ENCODE data around the gene NOL9.
"Not testable (repeated sequence)": the region's sequence is repeated elsewhere in the genome, so short reads cannot be mapped to it uniquely, and the experiment has no call there.

Gene NOL9

DNA sequence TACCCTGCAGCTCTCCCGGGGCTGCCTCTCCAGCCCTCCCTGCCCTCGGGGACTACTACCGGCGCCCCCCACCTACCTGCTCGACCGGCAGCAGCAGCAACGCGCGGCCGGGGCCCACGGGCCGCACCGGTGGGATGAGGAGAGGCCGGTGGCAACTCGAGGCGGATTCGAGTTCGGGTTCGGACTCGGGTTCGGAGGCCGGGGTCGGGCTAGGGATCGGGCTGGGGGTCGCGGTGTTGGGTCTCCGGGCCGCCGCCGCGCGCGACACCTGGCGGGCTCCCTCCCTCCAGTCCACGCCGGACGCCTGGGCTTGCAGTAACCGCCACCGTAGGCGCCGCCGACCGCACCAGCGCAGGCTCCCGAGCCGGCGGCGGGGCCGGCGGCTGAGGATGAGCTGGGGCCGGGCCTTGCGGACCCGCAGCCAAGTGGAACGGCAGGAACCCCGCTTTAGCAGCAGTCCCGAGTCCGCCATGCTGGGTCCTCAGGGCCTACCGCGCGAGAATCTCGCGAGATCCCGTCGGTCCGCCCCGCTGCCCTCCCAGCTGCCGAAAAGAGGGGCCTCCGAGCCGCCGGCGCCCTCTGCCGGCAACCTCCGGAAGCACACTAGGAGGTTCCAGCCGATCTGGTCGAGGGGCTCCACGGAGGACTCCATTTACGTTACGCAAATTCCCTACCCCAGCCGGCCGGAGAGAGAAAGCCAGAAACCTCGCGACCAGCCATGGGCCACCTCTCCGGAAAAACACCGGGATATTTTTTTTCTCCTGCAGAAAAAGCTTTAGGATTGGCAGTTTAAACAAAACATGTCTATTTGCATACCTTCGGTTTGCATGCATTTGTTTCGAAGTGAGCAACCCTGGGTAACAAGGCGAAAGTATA lies at the start of gene NOL9:
TSS of gene NOL9 (minus strand) at position 483 of the 876 bp plus-strand sequence. CDS start at position 472, 11 bp downstream.
- peak; percentile 97 for DNase-seq

DNA sequence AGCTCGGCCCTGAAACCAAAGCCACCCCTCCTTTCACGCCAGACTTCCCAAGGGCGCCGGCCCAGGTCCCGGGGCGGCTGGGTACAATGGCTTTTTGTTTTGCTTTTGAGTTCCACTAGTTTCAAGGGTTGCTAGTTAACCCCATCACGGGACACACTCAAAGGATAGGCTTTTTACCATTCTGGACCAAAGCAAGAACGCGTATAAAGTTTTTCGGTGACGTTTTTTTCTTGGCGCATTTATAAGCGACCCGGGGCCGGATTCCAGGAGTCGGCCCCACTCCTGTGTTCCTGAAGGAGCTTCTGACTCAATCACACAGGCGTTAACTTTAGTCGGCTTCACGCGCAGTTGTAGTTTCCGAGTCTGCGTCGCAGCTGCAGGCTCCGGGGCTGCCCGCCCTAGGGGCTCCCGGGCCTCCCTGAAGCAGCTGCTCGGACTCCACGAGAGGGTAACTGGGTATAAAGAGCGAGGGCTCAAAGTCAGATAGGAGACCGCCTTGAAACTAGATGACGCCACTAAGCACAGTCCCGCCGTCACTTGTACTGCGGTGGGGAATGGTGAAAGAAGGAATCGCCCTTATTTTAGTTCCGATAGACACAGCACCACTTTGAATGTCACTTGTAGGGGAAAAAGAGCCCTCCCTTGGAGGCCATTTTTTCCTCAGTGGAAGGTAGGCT lies 49.1 kb upstream of the NOL9 start:
- peak; percentile 68 for DNase-seq

- DNase-seq, result peak; percentile 95
Observed at GRCh38 chr1:6602669-6603237, 48.4 kb upstream of the NOL9 start, which contains the start of gene KLHL21. Gene KLHL21, minus strand, starts transcription at chr1:6602869. Its CDS starts 52 bp downstream, at chr1:6602817.

DNA sequence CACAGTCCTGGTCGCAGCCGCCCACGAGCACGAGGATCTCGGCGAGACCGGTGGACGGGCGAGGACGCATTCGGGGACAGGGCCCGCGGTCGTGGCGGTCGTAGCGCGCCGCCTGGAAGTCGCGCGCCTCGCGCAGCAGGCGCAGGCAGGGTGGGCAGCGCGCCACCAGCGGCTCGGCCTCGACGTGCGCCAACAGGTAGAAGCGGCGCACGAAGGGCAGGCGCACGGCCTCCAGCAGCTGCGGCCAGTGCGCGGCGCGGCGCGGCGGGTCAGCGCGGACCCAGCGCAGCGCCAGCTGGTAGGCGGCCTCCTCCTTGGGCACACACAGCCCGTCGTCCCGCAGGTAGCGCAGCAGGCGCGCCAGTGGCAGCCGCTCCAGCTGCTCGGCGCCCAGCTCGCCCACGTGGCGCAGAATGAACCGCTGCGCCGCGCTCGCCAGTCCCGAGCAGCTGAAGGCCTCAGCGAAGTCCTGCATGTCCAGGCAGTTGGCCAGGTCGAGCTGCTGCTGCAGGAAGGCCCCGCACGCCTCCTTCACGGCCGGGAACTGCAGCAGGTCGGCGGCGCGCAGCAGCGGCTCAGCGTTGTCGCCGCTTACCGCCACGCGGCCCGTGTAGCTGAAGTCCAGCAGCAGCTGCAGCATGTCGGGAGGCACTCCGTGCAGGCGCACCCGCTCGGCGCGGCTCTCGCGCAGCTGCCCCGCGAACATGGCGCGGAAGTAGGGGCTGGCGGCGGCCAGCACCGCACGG lies 47.8 kb upstream of the NOL9 start:
- DNase-seq, result peak; percentile 76

DNA sequence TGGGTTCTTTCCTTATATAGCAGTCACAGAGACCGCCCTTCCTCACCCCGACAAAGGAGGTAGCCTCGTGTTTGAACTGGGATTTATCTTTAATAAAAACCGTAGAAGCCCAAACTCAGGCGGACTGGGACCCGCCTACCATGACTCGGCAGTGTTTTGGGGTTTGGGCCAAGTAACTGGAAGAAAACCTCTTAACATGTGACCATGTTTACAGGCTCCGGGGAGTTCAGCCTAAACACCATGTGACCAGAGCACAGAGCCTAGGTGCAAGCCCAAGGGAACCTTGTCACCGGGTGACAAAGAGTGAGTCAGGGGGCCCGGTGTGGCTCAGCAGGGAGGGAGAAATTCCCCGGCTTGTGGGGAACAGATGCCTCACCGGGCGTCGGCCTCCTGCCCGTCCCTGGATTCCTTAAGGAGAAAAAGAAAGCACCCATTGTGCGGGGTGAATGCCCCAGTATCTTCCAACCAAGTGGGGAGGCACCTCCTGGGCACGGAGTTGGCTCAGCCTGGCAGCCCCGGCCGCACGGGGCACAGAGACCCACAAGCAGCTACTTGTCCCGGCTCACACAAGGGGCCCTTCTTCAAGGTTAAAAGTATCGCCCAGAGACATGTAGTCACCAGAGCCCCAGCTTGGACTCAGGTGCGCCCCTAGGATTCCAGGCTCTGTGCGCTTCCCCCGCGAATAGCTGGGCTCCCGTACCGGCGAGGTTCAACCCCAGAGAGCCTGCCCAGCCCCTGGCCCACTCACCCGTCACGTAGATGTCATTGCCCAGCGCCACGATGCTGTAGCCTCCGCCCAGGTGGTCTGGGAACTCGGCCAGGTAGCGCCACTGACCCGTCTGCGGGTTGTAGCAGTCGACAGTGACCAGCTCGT lies 47.0 kb upstream of the NOL9 start:
- peak; percentile 92 for DNase-seq

GRCh38 chr1:6600410-6601048 lies 46.2 kb upstream of the NOL9 start:
- DNase-seq, result peak; percentile 30

GRCh38 chr1:6599991-6600390 lies 45.7 kb upstream of the NOL9 start:
- DNase-seq, result not testable (repeated sequence)

DNA sequence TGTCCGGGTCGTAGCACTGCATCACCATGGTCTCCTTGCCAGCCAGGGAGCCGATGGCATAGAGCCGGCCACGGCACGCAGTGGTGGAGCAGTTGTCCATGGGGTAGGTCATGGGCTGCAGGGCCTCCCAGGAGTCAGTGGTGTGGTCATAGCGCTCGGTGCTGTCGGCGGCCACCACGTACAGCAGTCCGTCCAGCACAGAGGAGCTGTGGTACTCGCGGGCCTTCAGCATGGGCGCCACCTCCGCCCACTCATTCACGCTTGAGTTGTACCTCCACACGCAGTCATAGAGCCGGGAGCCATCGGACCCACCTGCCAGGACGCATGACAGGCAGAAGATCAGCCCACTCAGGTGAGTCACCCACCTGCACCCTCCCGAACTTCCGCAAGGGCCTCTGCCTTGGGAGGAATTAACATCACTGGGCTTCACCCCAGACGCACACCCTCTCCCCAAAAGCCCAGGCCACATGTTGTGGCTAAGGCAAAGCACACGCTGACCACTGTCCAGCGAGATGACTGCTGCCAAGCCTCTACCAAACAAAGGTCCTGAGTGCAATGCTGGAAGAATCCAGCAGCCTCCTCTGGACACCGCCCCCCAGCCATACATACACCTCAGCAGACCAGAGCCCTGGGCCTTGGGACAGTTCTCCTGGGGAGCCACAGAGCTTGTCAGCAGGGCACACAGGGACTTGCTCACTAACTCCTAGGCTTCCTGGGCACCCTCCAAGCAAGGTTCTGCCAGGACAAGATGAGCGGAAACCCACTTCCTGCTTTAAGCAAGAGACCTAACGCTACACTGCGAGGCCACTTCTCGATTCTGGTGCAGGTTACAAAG lies 45.0 kb upstream of the NOL9 start:
- DNase-seq, result peak; percentile 66

DNA sequence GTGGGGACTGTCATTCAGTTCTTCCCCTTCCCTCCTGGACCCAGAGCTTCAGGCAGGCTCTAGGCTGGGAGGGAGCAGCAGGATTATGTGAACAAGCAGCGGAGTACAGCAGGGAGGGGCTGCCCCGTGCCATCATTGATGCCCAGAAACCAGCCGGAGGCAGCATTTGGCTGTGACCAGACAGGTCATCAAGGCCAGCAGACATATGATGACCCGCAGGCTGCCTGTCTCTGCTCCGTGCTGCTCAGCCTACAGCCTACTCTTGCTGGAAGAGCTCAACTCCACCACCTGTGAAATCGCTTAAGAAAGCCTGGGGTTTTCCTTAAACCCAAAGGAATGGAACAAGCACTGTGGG lies 43.4 kb upstream of the NOL9 start:
- no peak for DNase-seq

GRCh38 chr1:6596886-6597776 lies 42.8 kb upstream of the NOL9 start:
- no peak for DNase-seq

DNA sequence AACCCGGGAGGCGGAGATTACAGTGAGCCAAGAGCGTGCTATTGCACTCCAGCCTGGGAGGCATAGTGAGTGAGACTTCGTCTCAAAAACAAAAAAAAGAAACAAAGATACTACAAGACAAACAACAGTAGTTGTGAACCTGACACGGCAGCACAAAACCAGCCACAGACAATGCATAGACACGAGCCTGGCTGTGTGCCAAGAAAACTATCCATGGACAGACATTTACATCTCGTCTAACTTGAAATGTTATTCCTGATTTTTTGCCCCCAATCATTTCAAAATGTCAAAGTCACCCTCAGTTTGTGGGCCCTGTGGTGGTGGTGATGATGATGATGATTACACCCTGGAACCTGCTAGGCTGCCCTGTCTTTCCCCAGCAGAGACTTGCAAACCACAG lies 42.0 kb upstream of the NOL9 start:
- DNase-seq, result no peak

- no peak for DNase-seq
Observed at GRCh38 chr1:6594977-6595740, 40.8 kb upstream of the NOL9 start.

- no peak for DNase-seq
Observed at GRCh38 chr1:6593810-6594209, 39.5 kb upstream of the NOL9 start.

DNA sequence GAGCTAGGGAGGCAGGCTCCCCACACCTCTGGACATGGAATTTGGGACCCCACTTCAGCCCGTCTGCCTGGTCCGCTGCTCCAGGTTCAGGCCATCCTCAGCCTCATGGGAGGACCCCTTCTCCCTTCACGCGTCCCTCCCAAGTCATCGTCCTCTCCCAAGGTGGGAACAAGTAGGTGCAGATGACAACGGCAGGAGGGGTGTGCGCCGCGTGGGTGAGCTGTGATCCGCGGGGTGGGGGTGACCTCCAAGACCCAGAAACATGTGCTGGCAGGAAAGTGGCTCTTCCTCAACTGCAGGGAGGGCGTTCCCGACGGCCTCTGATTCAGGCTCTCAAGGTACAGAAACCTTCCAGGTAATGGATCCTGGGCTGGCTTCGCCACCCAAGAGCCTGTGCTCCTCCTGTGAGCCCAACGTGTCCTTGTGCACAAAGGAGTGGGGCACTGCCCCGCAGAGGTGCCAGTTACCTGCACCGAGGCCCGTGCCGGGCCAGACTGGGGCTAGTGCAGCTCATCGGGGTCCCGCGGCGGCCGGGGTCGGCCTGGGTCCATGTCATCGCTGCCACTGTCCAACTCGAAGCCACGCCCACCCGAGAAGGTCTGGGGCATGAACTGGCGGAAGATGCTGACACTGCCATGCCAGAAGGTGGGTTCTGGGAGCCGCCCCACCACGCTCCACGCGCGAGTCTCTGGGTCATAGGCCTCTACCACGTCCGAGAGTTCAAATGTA lies 38.7 kb upstream of the NOL9 start:
- DNase-seq, result no peak

GRCh38 chr1:6592441-6592840 lies 38.1 kb upstream of the NOL9 start:
- no peak for DNase-seq

DNA sequence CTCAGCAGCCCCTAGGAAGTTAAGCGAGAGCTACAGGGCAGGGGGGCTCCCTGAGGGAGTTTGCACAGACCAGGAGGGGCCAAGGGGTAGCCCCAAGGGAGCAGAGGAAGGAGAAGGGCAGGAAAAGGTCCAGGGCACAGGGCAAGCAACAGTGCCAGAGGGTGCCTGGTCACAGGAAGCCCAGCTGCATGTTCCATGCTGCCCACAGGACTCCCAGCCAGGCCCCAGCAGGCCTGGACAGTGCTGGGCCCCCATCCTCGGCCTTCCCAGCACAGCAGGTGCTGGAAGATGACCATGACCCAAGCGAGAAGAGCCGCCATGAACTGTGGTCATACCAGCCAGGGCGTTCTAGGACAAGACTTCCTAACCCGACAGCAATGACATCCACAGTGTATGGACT lies 37.3 kb upstream of the NOL9 start:
- no peak for DNase-seq

GRCh38 chr1:6591222-6591621 lies 36.9 kb upstream of the NOL9 start:
- no peak for DNase-seq

DNA sequence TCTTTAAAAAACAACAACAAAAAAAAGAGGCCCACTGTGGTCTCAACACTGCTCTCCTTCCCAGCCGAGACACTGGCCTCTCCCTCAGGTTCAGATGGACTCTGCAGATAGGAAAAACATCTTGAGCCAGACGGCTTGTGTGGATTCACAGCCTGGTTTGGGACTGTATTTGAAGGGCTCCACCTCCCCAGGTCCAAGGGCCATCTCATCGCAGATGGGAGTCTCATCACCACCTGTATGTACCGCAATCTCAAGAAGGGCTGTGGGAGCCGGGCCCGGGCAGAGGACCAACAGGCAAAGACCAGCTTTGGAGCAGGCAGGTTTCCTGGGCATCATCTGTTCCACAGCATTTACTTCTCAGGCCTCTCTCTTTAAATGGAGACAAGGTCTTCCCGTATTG lies 35.7 kb upstream of the NOL9 start:
- DNase-seq, result no peak
